HepG2 (cell line): ENCODE measurements around the gene CPVL. TPM values are rescaled to one million over a fixed set of nuclear protein-coding genes. Genes with fewer than 3 reads are reported as not detected.

Source experiments
- FOXO1 ChIP-seq: sonication (generic); formaldehyde crosslinking; IDR thresholded peaks from 2 replicates; pipeline ENCODE4 v1.4.0; 2020; ENCODE audit warnings: missing genetic modification reagents
- HNRNPK ChIP-seq: fragments of 200-400 bp; formaldehyde crosslinking; IDR thresholded peaks from 2 replicates; pipeline ENCODE4 v1.6.1; 2018; ENCODE audit warnings: low read length, low read depth, moderate library complexity, mild to moderate bottlenecking; ENCODE audit not compliant: poor library complexity, severe bottlenecking
- MIER2 ChIP-seq: IDR thresholded peaks from 2 replicates; pipeline ENCODE4 v1.6.1; 2016; ENCODE audit warnings: missing biosample characterization, missing genetic modification reagents
- NR2F6 ChIP-seq, 2 experiments: IDR thresholded peaks; 2 replicates each; pipeline ENCODE4 v1.6.1; 2016; ENCODE audit warnings: antibody characterized with exemption in 1 of 2, mild to moderate bottlenecking in 1 of 2
- SP2 ChIP-seq: sonication (generic); formaldehyde crosslinking; IDR thresholded peaks from 2 replicates; pipeline ENCODE4 v1.5.1; 2020; ENCODE audit warnings: mild to moderate bottlenecking, missing genetic modification reagents
- TCF12 ChIP-seq, 2 experiments: fragments of 450-650 bp in 1 of 2; sonication (generic) in 1 of 2; formaldehyde crosslinking in 1 of 2; IDR thresholded peaks; 2 replicates each; pipeline versions ENCODE4 v1.6.1 to v1.8.0; 2017 to 2022; ENCODE audit warnings: antibody characterized with exemption in 1 of 2, mild to moderate bottlenecking in 1 of 2, missing genetic modification reagents in 1 of 2, moderate library complexity in 1 of 2
- ZBTB1 ChIP-seq: sonication (generic); formaldehyde crosslinking; IDR thresholded peaks from 2 replicates; pipeline ENCODE4 v1.4.0; 2020; ENCODE audit warnings: missing genetic modification reagents, borderline replicate concordance
- ZBTB42 ChIP-seq: sonication (generic); formaldehyde crosslinking; IDR thresholded peaks from 2 replicates; pipeline ENCODE4 v1.5.0; 2020; ENCODE audit warnings: mild to moderate bottlenecking, missing genetic modification reagents
- ZC3H4 ChIP-seq: sonication (generic); formaldehyde crosslinking; IDR thresholded peaks from 2 replicates; pipeline ENCODE4 v1.4.0; 2020; ENCODE audit warnings: missing genetic modification reagents, borderline replicate concordance
- ZFP1 ChIP-seq: IDR thresholded peaks from 2 replicates; pipeline ENCODE4 v1.6.1; 2016
- ZNF292 ChIP-seq: sonication (generic); formaldehyde crosslinking; IDR thresholded peaks from 2 replicates; pipeline ENCODE4 v1.8.1; 2022; ENCODE audit warnings: mild to moderate bottlenecking, low read depth, missing genetic modification reagents, borderline replicate concordance
- ZNF468 ChIP-seq: sonication (generic); formaldehyde crosslinking; IDR thresholded peaks from 2 replicates; pipeline ENCODE4 v1.8.0; 2022; ENCODE audit warnings: mild to moderate bottlenecking, moderate library complexity, missing genetic modification reagents
- ZNF615 ChIP-seq: sonication (generic); formaldehyde crosslinking; IDR thresholded peaks from 2 replicates; pipeline ENCODE4 v1.5.0; 2020; ENCODE audit warnings: mild to moderate bottlenecking, missing genetic modification reagents, borderline replicate concordance
- ZNF883 ChIP-seq: sonication (generic); formaldehyde crosslinking; IDR thresholded peaks from 2 replicates; pipeline ENCODE4 v1.5.1; 2020; ENCODE audit warnings: mild to moderate bottlenecking, missing genetic modification reagents; ENCODE audit errors: not compliant biosample characterization
- polyA plus RNA-seq, 8 experiments: library from polyadenylated mRNA; depleted of rRNA in 3 of 8; stranded (reverse) in 7 of 8; unstranded in 1 of 8; fragments of >200 nt; fragmentation: Illumina TruSeq in 4 of 8; extraction: Trizol in 4 of 8; gene quantifications; 2 replicates each; pipeline versions ENCODE4 v1.2.1 to v1.2.3, GENCODE V29; 2011 to 2016; ENCODE audit warnings: low read depth in 4 of 8, missing spikeins in 1 of 8, mixed read lengths in 1 of 8; ENCODE audit not compliant: insufficient read depth in 1 of 8
- total RNA-seq, 5 experiments: library from RNA; depleted of rRNA; stranded (reverse); fragments of >200 nt; fragmentation: Illumina TruSeq; extraction: Trizol; gene quantifications; 2 replicates each; pipeline ENCODE4 v1.2.3, GENCODE V29; 2016; ENCODE audit warnings: low read depth in 1 of 5
- TF ChIP-seq, protein P1 (sequence below): sonication (generic); formaldehyde crosslinking; IDR thresholded peaks from 2 replicates; pipeline ENCODE4 v1.5.0; 2020; ENCODE audit warnings: mild to moderate bottlenecking, missing genetic modification reagents, moderate library complexity
- TF ChIP-seq, protein P2 (sequence below): sonication (generic); formaldehyde crosslinking; IDR thresholded peaks from 2 replicates; pipeline ENCODE4 v1.4.0; 2020; ENCODE audit warnings: missing genetic modification reagents
- TF ChIP-seq, protein P3 (sequence below): sonication (generic); formaldehyde crosslinking; IDR thresholded peaks from 2 replicates; pipeline ENCODE4 v1.8.0; 2022; ENCODE audit warnings: missing genetic modification reagents, mild to moderate bottlenecking, inconsistent platforms, borderline replicate concordance
- TF ChIP-seq, protein P4 (sequence below): sonication (generic); formaldehyde crosslinking; IDR thresholded peaks from 2 replicates; pipeline ENCODE4 v1.5.1; 2020; ENCODE audit warnings: missing genetic modification reagents, mild to moderate bottlenecking, borderline replicate concordance
- TF ChIP-seq, protein P5 (sequence below): sonication (generic); formaldehyde crosslinking; IDR thresholded peaks from 2 replicates; pipeline ENCODE4 v1.8.1; 2022; ENCODE audit warnings: mild to moderate bottlenecking, missing genetic modification reagents

Gene CPVL
- total and polyA plus RNA-seq, 2 of the 13 experiments (the other 11 are each of a cell fraction or from before 2014, with no cell fraction given) = 59.2 to 294 TPM

DNA sequence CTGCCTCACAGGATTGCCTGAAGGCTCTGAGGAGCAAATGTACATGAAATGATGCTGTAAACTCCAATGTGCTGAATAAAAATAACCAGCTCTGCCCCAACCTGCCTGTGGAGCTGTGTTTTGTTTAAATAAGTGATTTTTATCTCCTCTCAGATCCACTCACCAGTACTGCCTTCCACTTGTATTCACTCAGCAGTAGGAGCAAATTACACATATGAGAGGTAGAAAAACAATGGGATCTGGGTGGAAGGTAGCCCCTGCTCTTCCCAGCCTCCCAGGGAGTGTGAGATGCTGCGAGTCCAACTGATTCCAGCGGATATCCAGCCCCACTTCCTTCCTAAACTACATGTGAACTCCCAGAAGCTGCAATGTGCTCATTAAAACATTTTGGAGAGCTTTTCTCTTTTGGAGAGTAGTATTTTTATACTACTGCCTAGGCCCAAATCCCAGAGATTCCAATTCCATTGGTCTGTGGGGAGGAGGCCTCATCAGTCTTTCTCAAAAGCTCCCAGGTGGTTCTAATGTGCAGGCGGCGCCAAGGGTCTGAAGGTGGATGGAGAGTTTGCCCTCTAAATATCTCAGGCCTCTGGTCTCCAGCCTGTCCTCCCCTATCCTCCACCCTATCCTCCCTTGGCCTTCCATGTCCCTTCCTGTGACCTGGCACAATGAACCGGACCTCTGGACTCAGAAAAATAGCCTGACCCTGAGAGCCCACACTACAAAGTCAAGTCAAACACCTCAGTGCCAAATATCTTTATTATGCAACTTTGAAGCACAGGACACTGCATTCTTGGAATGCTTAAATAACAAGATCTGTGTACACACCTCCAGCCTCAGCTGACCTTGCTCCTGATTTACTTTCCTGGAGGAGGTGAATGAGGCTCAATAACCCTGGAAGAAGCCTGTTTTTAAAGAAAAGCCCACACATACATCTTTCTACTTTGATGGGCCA, 46.2 kb downstream of the CPVL start (continued):
- TF ChIP-seq, protein P1, sequence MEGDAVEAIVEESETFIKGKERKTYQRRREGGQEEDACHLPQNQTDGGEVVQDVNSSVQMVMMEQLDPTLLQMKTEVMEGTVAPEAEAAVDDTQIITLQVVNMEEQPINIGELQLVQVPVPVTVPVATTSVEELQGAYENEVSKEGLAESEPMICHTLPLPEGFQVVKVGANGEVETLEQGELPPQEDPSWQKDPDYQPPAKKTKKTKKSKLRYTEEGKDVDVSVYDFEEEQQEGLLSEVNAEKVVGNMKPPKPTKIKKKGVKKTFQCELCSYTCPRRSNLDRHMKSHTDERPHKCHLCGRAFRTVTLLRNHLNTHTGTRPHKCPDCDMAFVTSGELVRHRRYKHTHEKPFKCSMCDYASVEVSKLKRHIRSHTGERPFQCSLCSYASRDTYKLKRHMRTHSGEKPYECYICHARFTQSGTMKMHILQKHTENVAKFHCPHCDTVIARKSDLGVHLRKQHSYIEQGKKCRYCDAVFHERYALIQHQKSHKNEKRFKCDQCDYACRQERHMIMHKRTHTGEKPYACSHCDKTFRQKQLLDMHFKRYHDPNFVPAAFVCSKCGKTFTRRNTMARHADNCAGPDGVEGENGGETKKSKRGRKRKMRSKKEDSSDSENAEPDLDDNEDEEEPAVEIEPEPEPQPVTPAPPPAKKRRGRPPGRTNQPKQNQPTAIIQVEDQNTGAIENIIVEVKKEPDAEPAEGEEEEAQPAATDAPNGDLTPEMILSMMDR (CRISPR knock-in tag) = peak; percentile 12; the same call in 1 of the 2 replicates
- no peak for TF ChIP-seq ZBTB42
- TF ChIP-seq, protein P2, sequence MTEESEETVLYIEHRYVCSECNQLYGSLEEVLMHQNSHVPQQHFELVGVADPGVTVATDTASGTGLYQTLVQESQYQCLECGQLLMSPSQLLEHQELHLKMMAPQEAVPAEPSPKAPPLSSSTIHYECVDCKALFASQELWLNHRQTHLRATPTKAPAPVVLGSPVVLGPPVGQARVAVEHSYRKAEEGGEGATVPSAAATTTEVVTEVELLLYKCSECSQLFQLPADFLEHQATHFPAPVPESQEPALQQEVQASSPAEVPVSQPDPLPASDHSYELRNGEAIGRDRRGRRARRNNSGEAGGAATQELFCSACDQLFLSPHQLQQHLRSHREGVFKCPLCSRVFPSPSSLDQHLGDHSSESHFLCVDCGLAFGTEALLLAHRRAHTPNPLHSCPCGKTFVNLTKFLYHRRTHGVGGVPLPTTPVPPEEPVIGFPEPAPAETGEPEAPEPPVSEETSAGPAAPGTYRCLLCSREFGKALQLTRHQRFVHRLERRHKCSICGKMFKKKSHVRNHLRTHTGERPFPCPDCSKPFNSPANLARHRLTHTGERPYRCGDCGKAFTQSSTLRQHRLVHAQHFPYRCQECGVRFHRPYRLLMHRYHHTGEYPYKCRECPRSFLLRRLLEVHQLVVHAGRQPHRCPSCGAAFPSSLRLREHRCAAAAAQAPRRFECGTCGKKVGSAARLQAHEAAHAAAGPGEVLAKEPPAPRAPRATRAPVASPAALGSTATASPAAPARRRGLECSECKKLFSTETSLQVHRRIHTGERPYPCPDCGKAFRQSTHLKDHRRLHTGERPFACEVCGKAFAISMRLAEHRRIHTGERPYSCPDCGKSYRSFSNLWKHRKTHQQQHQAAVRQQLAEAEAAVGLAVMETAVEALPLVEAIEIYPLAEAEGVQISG (CRISPR knock-in tag) = 0 out of 2 replicates have a peak, but pooled peaks have one; percentile 52
- no peak for TF ChIP-seq ZNF468 (CRISPR knock-in tag)
- TF ChIP-seq HNRNPK = no peak
- no peak for TF ChIP-seq ZNF615 (CRISPR knock-in tag)
- TF ChIP-seq FOXO1 = peak; percentile 96
- no peak for TF ChIP-seq ZNF883 (CRISPR knock-in tag)
- no peak for TF ChIP-seq ZC3H4
- no peak for TF ChIP-seq TCF12 (IDR thresholded peaks at IDR 0.05)
- no peak for TF ChIP-seq TCF12 (CRISPR knock-in tag; IDR thresholded peaks at IDR 0.05)
- peak; percentile 88 for TF ChIP-seq ZFP1 (CRISPR knock-in tag)
- TF ChIP-seq ZNF292 = no peak
- TF ChIP-seq NR2F6 (IDR thresholded peaks at IDR 0.05) = peak; percentile 95
- peak; percentile 96 for TF ChIP-seq NR2F6 (CRISPR knock-in tag; IDR thresholded peaks at IDR 0.05)
- TF ChIP-seq, protein P3, sequence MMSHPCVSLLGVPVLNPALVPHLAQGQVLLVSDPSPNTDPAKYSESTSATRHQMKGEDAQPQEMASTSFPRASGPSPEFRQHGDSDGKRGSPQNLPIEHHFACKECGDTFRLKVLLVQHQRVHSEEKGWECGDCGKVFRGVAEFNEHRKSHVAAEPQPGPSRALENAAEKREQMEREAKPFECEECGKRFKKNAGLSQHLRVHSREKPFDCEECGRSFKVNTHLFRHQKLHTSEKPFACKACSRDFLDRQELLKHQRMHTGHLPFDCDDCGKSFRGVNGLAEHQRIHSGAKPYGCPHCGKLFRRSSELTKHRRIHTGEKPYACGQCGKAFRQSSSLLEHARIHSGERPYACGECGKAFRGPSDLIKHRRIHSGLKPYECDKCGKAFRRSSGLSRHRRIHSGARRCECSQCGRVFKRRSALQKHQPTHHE (CRISPR knock-in tag) = no peak
- TF ChIP-seq, protein P4, sequence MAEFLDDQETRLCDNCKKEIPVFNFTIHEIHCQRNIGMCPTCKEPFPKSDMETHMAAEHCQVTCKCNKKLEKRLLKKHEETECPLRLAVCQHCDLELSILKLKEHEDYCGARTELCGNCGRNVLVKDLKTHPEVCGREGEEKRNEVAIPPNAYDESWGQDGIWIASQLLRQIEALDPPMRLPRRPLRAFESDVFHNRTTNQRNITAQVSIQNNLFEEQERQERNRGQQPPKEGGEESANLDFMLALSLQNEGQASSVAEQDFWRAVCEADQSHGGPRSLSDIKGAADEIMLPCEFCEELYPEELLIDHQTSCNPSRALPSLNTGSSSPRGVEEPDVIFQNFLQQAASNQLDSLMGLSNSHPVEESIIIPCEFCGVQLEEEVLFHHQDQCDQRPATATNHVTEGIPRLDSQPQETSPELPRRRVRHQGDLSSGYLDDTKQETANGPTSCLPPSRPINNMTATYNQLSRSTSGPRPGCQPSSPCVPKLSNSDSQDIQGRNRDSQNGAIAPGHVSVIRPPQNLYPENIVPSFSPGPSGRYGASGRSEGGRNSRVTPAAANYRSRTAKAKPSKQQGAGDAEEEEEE (CRISPR knock-in tag) = no peak
- no peak for TF ChIP-seq ZBTB1 (CRISPR knock-in tag)
- TF ChIP-seq MIER2 (CRISPR knock-in tag) = peak; percentile 80; the same call in 1 of the 2 replicates
- no peak for TF ChIP-seq SP2 (CRISPR knock-in tag)
- TF ChIP-seq, protein P5, sequence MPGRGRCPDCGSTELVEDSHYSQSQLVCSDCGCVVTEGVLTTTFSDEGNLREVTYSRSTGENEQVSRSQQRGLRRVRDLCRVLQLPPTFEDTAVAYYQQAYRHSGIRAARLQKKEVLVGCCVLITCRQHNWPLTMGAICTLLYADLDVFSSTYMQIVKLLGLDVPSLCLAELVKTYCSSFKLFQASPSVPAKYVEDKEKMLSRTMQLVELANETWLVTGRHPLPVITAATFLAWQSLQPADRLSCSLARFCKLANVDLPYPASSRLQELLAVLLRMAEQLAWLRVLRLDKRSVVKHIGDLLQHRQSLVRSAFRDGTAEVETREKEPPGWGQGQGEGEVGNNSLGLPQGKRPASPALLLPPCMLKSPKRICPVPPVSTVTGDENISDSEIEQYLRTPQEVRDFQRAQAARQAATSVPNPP (CRISPR knock-in tag) = 0 out of 2 replicates have a peak, but pooled peaks have one; percentile 56
